Psoas muscle (tissue), 8 donors: ENCODE results near the gene RFC4. TPM values are rescaled to one million over a fixed set of nuclear protein-coding genes. Genes with fewer than 3 reads are reported as not detected.

Source experiments
- ATAC-seq, 4 donors: fragments of 200-7000 bp; cut with Tn5 transposase; one replicate each; pipeline ENCODE4 v1.9.1; 2020; ENCODE audit warnings: moderate library complexity in 3 of 4, mild to moderate bottlenecking in 2 of 4
- DNase-seq, 2 donors: peaks; one replicate each; pipeline ENCODE4 v3.0.0-alpha.2; 2020
- H3K27ac ChIP-seq: fragments of 200-600 bp; one replicate; pipeline ENCODE4 v1.8.0; 2022
- H3K27me3 ChIP-seq, 3 donors: fragments of 200-600 bp in 1 of 3; one replicate each; pipeline versions ENCODE4 v1.6.1 to v1.8.0; 2013 to 2022; ENCODE audit warnings: low read length in 2 of 3, mild to moderate bottlenecking in 2 of 3, moderate library complexity in 1 of 3; ENCODE audit not compliant: insufficient read depth in 3 of 3
- H3K36me3 ChIP-seq, 2 donors: fragments of 200-600 bp in 1 of 2; one replicate each; pipeline versions ENCODE4 v1.6.1 to v1.8.0; 2013 to 2022; ENCODE audit warnings: low read depth in 1 of 2, mild to moderate bottlenecking in 1 of 2, moderate library complexity in 1 of 2; ENCODE audit not compliant: insufficient read depth in 1 of 2
- H3K4me1 ChIP-seq: fragments of 200-600 bp; one replicate; pipeline ENCODE4 v1.8.0; 2022
- H3K4me3 ChIP-seq: fragments of 200-600 bp; one replicate; pipeline ENCODE4 v1.8.0; 2022; ENCODE audit warnings: mild to moderate bottlenecking
- H3K9me3 ChIP-seq: fragments of 200-600 bp; one replicate; pipeline ENCODE4 v1.8.0; 2022
- WGBS, 3 donors: extraction: QIAGEN DNeasy Blood & Tissue Kit; methylation state at CpG; one replicate each; pipeline versions ENCODE4 v1.1.6 to v1.1.7; 2013; 5-methylcytosine and 5-hydroxymethylcytosine counted together
- intact Hi-C, 2 donors: fragments of 100-400 bp; cut with DNase I; formaldehyde crosslinking; loops; one replicate each; pipeline versions ENCODE4 v1.11.0 to v1.14.2; 2022
- polyA plus RNA-seq, 3 donors: library from polyadenylated mRNA; stranded (reverse); fragments of 200-250 nt; gene quantifications; one replicate each; pipeline ENCODE4 v1.2.3, GENCODE V29; 2013
- total RNA-seq, 4 donors: library from RNA; stranded (reverse); fragmentation: NEBNext Ultra II Directional in 2 of 4; extraction: Animal tissue kit (Norgen Biotek cat#: 25700) in 2 of 4; gene quantifications; one replicate each; pipeline versions ENCODE4 v1.2.1 to v1.2.4, GENCODE V29; 2021 to 2023
- TF ChIP-seq, protein P1 (sequence below): fragments of 200-600 bp; IDR thresholded peaks from one replicate; pipeline ENCODE4 v1.8.0; 2022; ENCODE audit warnings: antibody characterized with exemption
- donor health status: healthy with polysubstance abuse.
- donor health status: DM: no; HTN: no; CAD: no; lungs with moderate emphysema.
- donor health status: Bipolar disorder and iron deficiency.
- donor health status: healthy.
- donor health status: DM: yes; HTN: yes; CAD: no.
- donor health status: DM: no; HTN: no; CAD: no.
- donor health status: DM: no; HTN: no; CAD: no.
- donor health status: DM: yes; HTN: yes; CAD: no.

RFC4 gene
- total and polyA plus RNA-seq, 7 donors: 3.4 to 20.6 (median 8.1) TPM

DNA sequence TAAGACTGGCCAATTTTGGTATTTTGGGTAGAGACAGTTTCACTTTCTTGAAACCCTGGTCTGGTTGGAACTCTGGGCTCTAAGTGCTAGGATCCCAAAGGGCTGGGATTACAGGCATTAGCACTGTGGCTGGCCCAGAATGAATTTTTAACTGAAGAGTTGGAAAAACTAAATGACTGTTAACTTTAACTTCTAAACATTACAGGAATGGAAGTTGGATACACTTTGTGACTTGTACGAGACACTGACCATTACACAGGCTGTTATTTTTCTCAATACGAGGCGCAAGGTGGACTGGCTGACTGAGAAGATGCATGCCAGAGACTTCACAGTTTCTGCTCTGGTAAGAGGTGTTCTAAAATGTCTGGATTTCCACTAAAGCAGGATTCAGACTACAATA is 19.4 kb downstream of the RFC4 start:
- peak overlapping the region; percentile 93 for H3K4me3 ChIP-seq
- ATAC-seq (no peak), DNase-seq (no peak)
- intact Hi-C loops: no loop called here
- H3K27ac ChIP-seq: peak overlapping the region; percentile 19
- H3K27me3 ChIP-seq: no peaks in the 10 kb centered on the region
- 70 to 80% (median 79%) methylated on average over 3 of the region's 3 CpGs for WGBS, 3 donors
- H3K9me3 ChIP-seq: no peaks in the 10 kb centered on the region
- peaks cover 49% of the 10 kb centered on the region for H3K4me1 ChIP-seq
- H3K36me3 ChIP-seq: peaks cover 26 to 70% of the 10 kb centered on the region in 2 donors
- TF ChIP-seq, protein P1, sequence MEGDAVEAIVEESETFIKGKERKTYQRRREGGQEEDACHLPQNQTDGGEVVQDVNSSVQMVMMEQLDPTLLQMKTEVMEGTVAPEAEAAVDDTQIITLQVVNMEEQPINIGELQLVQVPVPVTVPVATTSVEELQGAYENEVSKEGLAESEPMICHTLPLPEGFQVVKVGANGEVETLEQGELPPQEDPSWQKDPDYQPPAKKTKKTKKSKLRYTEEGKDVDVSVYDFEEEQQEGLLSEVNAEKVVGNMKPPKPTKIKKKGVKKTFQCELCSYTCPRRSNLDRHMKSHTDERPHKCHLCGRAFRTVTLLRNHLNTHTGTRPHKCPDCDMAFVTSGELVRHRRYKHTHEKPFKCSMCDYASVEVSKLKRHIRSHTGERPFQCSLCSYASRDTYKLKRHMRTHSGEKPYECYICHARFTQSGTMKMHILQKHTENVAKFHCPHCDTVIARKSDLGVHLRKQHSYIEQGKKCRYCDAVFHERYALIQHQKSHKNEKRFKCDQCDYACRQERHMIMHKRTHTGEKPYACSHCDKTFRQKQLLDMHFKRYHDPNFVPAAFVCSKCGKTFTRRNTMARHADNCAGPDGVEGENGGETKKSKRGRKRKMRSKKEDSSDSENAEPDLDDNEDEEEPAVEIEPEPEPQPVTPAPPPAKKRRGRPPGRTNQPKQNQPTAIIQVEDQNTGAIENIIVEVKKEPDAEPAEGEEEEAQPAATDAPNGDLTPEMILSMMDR: no peak

DNA sequence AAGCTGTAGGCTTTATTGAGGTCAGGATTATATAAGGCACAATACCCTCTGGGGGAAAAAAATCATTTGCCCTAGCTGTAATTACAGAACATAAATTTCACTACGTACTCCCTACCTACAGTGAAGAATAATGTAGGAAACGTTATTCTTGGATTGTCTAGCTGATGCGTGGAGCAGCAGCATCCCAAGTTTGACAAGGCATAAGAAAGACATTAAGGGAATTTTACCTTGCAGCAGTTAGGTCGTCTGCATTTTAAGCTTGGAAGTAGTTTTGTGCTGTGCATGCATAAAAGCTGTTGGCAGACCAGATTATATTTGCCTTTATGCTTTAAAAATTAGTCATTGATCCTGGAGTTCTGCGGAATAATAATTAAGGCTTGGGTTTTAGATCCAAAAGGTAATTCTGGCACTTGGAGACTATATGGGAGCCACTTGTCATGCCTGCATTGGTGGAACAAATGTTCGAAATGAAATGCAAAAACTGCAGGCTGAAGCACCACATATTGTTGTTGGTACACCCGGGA is 20.7 kb downstream of the RFC4 start:
- DNase-seq (no peak), ATAC-seq (no peak)
- H3K4me3 ChIP-seq: peak overlapping the region; percentile 93
- no peaks in the 10 kb centered on the region for H3K9me3 ChIP-seq
- intact Hi-C loops: no loop called here
- 24 to 29% (median 27%) methylated on average over 7 of the region's 7 CpGs for WGBS, 3 donors
- TF ChIP-seq, protein P1: no peak
- H3K27ac ChIP-seq: peak overlapping the region; percentile 14
- H3K4me1 ChIP-seq: peaks cover 49% of the 10 kb centered on the region
- peaks cover 26 to 65% of the 10 kb centered on the region in 2 donors for H3K36me3 ChIP-seq
- no peaks in the 10 kb centered on the region for H3K27me3 ChIP-seq

DNA sequence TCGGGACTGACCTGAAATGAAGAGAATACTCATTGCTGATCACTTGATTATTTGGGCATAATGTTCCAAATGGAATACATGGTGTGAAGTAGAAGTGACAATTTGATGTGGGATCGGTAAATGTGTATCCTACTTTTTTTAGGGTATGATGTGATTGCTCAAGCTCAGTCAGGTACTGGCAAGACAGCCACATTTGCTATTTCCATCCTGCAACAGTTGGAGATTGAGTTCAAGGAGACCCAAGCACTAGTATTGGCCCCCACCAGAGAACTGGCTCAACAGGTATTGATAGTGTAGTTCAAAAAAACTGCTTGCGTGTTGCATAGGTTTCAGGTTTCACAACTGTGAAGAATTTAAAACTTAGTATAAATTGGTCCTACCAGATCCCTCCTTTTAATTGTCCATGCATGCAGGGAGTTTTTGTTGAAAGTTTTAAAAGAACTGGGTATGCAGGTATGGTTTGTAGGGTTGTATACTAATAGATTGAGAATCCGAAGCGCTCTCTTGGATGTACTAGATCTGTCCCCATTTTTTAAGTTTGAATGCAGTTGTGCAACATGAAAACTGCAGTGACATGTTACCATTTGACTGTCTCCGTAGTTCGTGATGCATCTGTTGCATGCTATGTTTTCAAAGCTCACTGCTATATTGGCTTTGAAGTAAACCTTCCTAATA is 21.3 kb downstream of the RFC4 start:
- H3K27ac ChIP-seq: peak overlapping the region; percentile 98
- intact Hi-C loops: loop anchor here in 1 of 2 donors (5.0 kb wide), 2 partner anchors 213 to 848 kb away; partner anchors contain the start of genes DNAJB11 and TRA2B
- H3K36me3 ChIP-seq: peaks cover 26 to 59% of the 10 kb centered on the region in 2 donors
- DNase-seq (no peak), ATAC-seq (no peak)
- H3K27me3 ChIP-seq: no peaks in the 10 kb centered on the region
- peak overlapping the region; percentile 93 for H3K4me3 ChIP-seq
- 12 to 15% (median 13%) methylated on average over 7 of the region's 7 CpGs for WGBS, 3 donors
- peaks cover 49% of the 10 kb centered on the region for H3K4me1 ChIP-seq
- H3K9me3 ChIP-seq: no peaks in the 10 kb centered on the region
- TF ChIP-seq, protein P1: no peak

DNA sequence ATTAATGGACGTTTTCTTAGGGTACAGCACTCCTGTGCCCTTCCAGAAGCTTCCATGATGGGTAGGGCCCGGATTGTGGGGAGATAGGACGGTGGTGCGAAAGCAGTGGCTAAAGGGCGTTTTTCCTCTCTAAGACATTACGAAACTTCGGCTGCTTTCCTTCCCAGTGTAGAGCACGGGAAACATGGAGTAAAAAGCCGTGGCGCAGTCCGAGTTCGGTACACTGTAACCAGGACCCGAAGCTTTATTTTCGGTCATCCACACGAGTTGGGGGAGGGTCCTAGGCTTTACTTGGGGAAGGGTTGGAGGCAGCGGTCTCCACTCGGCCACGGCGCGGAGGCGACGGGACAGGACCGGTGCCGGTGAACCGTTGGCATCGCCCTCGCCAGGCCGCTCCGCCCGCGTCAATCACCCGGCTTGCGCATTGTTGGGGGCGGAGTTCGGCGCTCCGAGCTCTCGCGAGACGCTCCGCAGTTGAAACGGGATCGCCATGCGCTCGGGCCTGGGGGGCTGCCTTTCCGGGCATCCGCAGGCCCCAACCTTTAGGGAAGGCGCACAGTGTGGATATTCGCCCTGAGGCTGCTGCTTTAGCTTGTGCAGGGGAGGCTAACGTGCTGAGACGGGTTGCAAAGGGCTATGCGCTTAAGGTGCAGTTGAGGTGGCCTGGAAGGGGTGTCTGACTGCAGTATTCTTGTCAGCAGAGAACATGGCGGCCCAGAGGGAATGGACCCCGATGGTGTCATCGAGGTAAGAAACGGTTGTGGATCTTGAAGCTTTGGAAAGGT is 22.4 kb downstream of the RFC4 start:
- Histone ChIP-seq H3K9me3 (no peaks in the 10 kb centered on the region), H3K27me3 (no peaks in the 10 kb centered on the region), H3K27ac (peak overlapping the region; percentile 98), H3K36me3 (peaks cover 25 to 49% of the 10 kb centered on the region in 2 donors), H3K4me3 (peak overlapping the region; percentile 93), H3K4me1 (peaks cover 45% of the 10 kb centered on the region)
- intact Hi-C loops: loop anchor here in 1 of 2 donors (5.0 kb wide), 2 partner anchors 212 to 847 kb away; partner anchors contain the start of genes DNAJB11 and TRA2B
- DNase-seq (peak; percentile 88 to 94), ATAC-seq (peak; percentile 85 to 93 (median 88))
- TF ChIP-seq, protein P1: no peak
- WGBS, 3 donors: 0% methylated on average over 56 of the region's 56 CpGs
